Cortex of kidney (tissue), 1 donor: ENCODE data around the gene HELZ.
"Not testable (repeated sequence)": the region's sequence is repeated elsewhere in the genome, so short reads cannot be mapped to it uniquely, and the experiment has no call there.

Experiments used
- DNase-seq: peaks from one replicate; lab custom pipeline; 2025; lab: John Stamatoyannopoulos, UW

HELZ gene

GRCh38 chr17:67113486-67113885 is 131.5 kb downstream of the HELZ start:
- DNase-seq: no peak

- no peak for DNase-seq
Observed at GRCh38 chr17:67111808-67112207, 133.2 kb downstream of the HELZ start.

- DNase-seq: no peak
Observed at GRCh38 chr17:67111327-67111726, 133.7 kb downstream of the HELZ start.

GRCh38 chr17:67110619-67111018 is 134.4 kb downstream of the HELZ start:
- DNase-seq: no peak

- DNase-seq: no peak
Observed at GRCh38 chr17:67109111-67109510, 135.9 kb downstream of the HELZ start.

GRCh38 chr17:67107811-67108775 is 136.9 kb downstream of the HELZ start:
- DNase-seq: no peak

GRCh38 chr17:67107171-67107570 is 137.8 kb downstream of the HELZ start:
- no peak for DNase-seq

GRCh38 chr17:67105213-67105612 is 139.8 kb downstream of the HELZ start:
- DNase-seq: no peak

GRCh38 chr17:67104641-67105040 is 140.4 kb downstream of the HELZ start:
- DNase-seq: not testable (repeated sequence)

- no peak for DNase-seq
Observed at GRCh38 chr17:67098006-67098405, 147.0 kb downstream of the HELZ start.

- DNase-seq: no peak
Observed at GRCh38 chr17:67096609-67097008, 148.4 kb downstream of the HELZ start.

GRCh38 chr17:67095803-67096202 is 149.2 kb downstream of the HELZ start:
- no peak for DNase-seq

GRCh38 chr17:67095291-67095690 is 149.7 kb downstream of the HELZ start:
- not testable (repeated sequence) for DNase-seq

- DNase-seq: no peak
Observed at GRCh38 chr17:67093348-67093747, 151.6 kb downstream of the HELZ start.

GRCh38 chr17:67092710-67093109 is 152.3 kb downstream of the HELZ start:
- not testable (repeated sequence) for DNase-seq

- DNase-seq: no peak
Observed at GRCh38 chr17:67092291-67092690, 152.7 kb downstream of the HELZ start.

- no peak for DNase-seq
Observed at GRCh38 chr17:67090341-67090740, 154.7 kb downstream of the HELZ start.

GRCh38 chr17:67088639-67089038 is 156.4 kb downstream of the HELZ start:
- DNase-seq: no peak

- DNase-seq: no peak
Observed at GRCh38 chr17:67085406-67085805, 159.6 kb downstream of the HELZ start.

- DNase-seq: no peak
Observed at GRCh38 chr17:67082107-67082506, 162.9 kb downstream of the HELZ start.

GRCh38 chr17:67080804-67081203 is 164.2 kb downstream of the HELZ start:
- DNase-seq: no peak

- DNase-seq: no peak
Observed at GRCh38 chr17:67079491-67079890, 165.5 kb downstream of the HELZ start.

GRCh38 chr17:67078292-67078691 is 166.7 kb downstream of the HELZ start:
- DNase-seq: no peak

GRCh38 chr17:67076290-67076689 is 168.7 kb downstream of the HELZ start:
- DNase-seq: no peak
